ENCODE measurements around the gene BCL2L15. TPM values are rescaled to one million over a fixed set of nuclear protein-coding genes. Genes with fewer than 3 reads are reported as not detected.

BCL2L15 gene
- total and polyA plus RNA-seq, 2 donors (not counting 1 experiment from before 2014, with no cell fraction given) = under 0.01 to 0.19 TPM

DNA sequence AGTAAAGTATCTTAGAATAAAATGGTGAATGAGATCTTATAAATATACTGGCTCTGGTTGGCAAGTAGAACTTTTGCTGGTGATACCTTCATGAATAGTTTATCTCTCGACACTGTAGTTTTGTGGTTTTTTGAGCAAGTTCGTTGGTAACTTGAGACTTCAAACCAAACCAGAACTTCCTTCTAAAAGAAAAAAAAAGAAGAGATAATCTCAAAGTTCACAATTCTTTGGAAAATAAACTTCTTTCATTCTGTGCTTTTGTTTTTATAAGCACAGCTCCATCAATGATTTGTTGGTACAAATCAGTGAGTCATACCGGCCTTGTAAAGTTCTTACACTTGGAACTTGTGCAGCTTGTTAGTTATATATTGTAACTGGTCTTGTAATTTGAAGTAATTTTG is 44.1 kb upstream of the BCL2L15 start:
- TF ChIP-seq EZH2 (IDR thresholded peaks at IDR 0.05; ENCODE audit: low read length, missing control alignments) = no peak
- TF ChIP-seq, protein P1, sequence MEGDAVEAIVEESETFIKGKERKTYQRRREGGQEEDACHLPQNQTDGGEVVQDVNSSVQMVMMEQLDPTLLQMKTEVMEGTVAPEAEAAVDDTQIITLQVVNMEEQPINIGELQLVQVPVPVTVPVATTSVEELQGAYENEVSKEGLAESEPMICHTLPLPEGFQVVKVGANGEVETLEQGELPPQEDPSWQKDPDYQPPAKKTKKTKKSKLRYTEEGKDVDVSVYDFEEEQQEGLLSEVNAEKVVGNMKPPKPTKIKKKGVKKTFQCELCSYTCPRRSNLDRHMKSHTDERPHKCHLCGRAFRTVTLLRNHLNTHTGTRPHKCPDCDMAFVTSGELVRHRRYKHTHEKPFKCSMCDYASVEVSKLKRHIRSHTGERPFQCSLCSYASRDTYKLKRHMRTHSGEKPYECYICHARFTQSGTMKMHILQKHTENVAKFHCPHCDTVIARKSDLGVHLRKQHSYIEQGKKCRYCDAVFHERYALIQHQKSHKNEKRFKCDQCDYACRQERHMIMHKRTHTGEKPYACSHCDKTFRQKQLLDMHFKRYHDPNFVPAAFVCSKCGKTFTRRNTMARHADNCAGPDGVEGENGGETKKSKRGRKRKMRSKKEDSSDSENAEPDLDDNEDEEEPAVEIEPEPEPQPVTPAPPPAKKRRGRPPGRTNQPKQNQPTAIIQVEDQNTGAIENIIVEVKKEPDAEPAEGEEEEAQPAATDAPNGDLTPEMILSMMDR (conservative IDR thresholded peaks at IDR 0.05 in 1 of 2, IDR thresholded peaks at IDR 0.05 in 1 of 2; ENCODE audit: low read depth in 1 of 2, low read length in 2 of 2) = no peak
- Histone ChIP-seq H3K9me3 (ENCODE audit: control insufficient read depth, insufficient read depth, low read depth, low read length) (no peaks in the 10 kb centered on the region), H3K36me3 (ENCODE audit: control insufficient read depth, insufficient read depth, low read length) (no peaks in the 10 kb centered on the region), H2AFZ (ENCODE audit: low read length) (no peak overlapping the region), H3K4me2 (ENCODE audit: extremely low read depth, insufficient read depth, low read length) (peak overlapping the region; percentile 77), H3K4me1 (ENCODE audit: control insufficient read depth, extremely low read depth, insufficient read depth, low read length) (peaks cover 2% of the 10 kb centered on the region), H4K20me1 (ENCODE audit: control insufficient read depth, extremely low read depth, insufficient read depth, low read length) (no peaks in the 10 kb centered on the region), H3K27me3 (ENCODE audit: control insufficient read depth, insufficient read depth, low read length) (no peaks in the 10 kb centered on the region), H3K4me3 (replicated peaks in 1 of 4; ENCODE audit: control extremely low read depth in 1 of 4, insufficient read depth in 1 of 4, low read depth in 3 of 4, low read length in 4 of 4) (peak overlapping the region in 3 of 4 experiments; percentile 66 to 93 (median 80)), H3K27ac (ENCODE audit: insufficient read depth, low read length) (peak overlapping the region; percentile 98), H3K79me2 (ENCODE audit: control insufficient read depth, insufficient read depth, low read length) (peaks cover 65% of the 10 kb centered on the region), H3K9ac (ENCODE audit: insufficient read depth, low read length) (no peak overlapping the region)
- peak; percentile 78 to 88 for DNase-seq (ENCODE audit: low read depth in 2 of 2)

DNA sequence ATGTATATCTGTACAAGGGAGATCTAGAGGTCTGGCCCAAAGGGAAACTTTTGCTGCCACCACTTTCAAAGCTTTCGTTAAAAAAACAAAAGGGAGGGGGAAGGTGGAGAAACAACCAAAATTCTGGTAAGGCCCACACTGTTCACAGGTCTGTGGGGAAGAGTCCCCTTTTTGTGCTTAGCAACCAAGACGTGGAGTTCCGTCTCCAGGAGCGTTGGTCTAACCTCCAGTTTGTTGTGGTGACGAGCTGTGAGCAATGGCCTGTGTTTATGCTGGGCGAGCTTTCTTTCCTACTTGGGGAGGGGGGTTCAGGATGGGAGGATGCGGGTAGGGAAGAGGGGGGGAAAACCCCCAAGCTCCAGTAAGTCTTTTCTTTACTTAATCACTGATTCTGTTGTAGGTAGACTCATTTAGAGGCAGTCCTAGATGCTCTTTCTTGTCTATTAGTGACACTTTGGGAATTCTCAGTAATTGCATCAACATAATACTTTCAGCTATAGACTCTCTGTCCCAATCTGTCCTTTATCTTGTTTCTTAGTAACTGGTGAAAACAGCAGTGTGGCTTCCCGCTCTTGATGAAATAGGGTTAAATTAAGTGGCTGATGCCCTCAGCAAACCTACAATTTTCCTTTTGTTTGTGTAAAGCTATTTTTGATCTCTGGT is 43.2 kb upstream of the BCL2L15 start:
- Histone ChIP-seq H3K27me3 (ENCODE audit: control insufficient read depth, insufficient read depth, low read length) (no peaks in the 10 kb centered on the region), H4K20me1 (ENCODE audit: control insufficient read depth, extremely low read depth, insufficient read depth, low read length) (no peaks in the 10 kb centered on the region), H3K4me1 (ENCODE audit: control insufficient read depth, extremely low read depth, insufficient read depth, low read length) (peaks cover 2% of the 10 kb centered on the region), H3K27ac (ENCODE audit: insufficient read depth, low read length) (peak overlapping the region; percentile 98), H2AFZ (ENCODE audit: low read length) (no peak overlapping the region), H3K9ac (ENCODE audit: insufficient read depth, low read length) (peak overlapping the region; percentile 97), H3K79me2 (ENCODE audit: control insufficient read depth, insufficient read depth, low read length) (peaks cover 57% of the 10 kb centered on the region), H3K4me2 (ENCODE audit: extremely low read depth, insufficient read depth, low read length) (peak overlapping the region; percentile 77), H3K4me3 (replicated peaks in 1 of 4; ENCODE audit: control extremely low read depth in 1 of 4, insufficient read depth in 1 of 4, low read depth in 3 of 4, low read length in 4 of 4) (peak overlapping the region; percentile 66 to 99 (median 86)), H3K36me3 (ENCODE audit: control insufficient read depth, insufficient read depth, low read length) (no peaks in the 10 kb centered on the region), H3K9me3 (ENCODE audit: control insufficient read depth, insufficient read depth, low read depth, low read length) (no peaks in the 10 kb centered on the region)
- no peak for TF ChIP-seq EZH2 (IDR thresholded peaks at IDR 0.05; ENCODE audit: low read length, missing control alignments)
- TF ChIP-seq, protein P1 (conservative IDR thresholded peaks at IDR 0.05 in 1 of 2, IDR thresholded peaks at IDR 0.05 in 1 of 2; ENCODE audit: low read depth in 1 of 2, low read length in 2 of 2) = no peak
- DNase-seq (ENCODE audit: low read depth in 2 of 2) = peak; percentile 57 to 71

DNA sequence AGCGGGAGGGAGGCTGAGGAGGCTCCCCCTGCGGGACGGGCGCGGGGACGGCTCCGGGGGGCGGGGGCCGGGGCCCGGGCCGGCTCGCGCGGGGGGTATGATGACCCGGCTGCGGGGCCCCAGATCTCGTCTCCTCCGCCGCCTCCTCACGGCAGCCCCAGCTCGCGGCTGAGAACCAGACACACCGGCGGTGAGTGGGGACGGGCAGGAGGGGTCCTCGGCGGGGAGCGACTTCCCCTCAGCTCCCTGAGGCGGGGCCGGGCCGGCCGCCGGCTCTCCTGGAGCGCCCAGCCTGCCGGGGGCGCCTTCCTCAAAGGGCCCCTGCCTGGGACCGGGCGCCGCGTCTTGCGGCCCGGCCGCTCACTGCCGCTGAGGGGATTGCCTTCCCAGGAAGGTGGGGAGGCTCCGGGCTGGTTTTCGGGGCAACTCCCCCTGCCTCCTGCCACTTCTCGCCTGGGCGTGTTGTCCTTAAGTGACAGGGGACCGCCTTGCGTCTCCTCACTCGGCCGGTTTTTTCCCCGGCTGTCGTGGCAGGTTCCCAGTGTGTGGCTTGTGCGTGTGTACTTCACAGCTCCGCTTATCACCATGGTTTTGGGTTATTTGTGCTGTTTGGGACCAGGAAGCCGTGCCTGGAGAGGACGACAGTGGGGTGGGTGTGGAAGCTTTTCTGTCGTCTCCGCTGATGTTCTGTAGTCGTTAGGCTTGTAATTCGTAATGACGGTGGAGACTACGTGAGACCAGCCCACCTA is 42.5 kb upstream of the BCL2L15 start:
- Histone ChIP-seq H3K9me3 (ENCODE audit: control insufficient read depth, insufficient read depth, low read depth, low read length) (no peaks in the 10 kb centered on the region), H3K4me1 (ENCODE audit: control insufficient read depth, extremely low read depth, insufficient read depth, low read length) (peaks cover 2% of the 10 kb centered on the region), H3K36me3 (ENCODE audit: control insufficient read depth, insufficient read depth, low read length) (no peaks in the 10 kb centered on the region), H3K4me2 (ENCODE audit: extremely low read depth, insufficient read depth, low read length) (peak overlapping the region; percentile 77), H3K79me2 (ENCODE audit: control insufficient read depth, insufficient read depth, low read length) (peaks cover 50% of the 10 kb centered on the region), H3K9ac (ENCODE audit: insufficient read depth, low read length) (peak overlapping the region; percentile 97), H3K27ac (ENCODE audit: insufficient read depth, low read length) (peak overlapping the region; percentile 98), H4K20me1 (ENCODE audit: control insufficient read depth, extremely low read depth, insufficient read depth, low read length) (no peaks in the 10 kb centered on the region), H3K27me3 (ENCODE audit: control insufficient read depth, insufficient read depth, low read length) (no peaks in the 10 kb centered on the region), H2AFZ (ENCODE audit: low read length) (peak overlapping the region; percentile 1), H3K4me3 (replicated peaks in 1 of 4; ENCODE audit: control extremely low read depth in 1 of 4, insufficient read depth in 1 of 4, low read depth in 3 of 4, low read length in 4 of 4) (peak overlapping the region; percentile 66 to 99 (median 86))
- DNase-seq (ENCODE audit: low read depth in 2 of 2) = peak in 1 of 2 donors; percentile 12
- TF ChIP-seq, protein P1 (conservative IDR thresholded peaks at IDR 0.05 in 1 of 2, IDR thresholded peaks at IDR 0.05 in 1 of 2; ENCODE audit: low read depth in 1 of 2, low read length in 2 of 2) = peak; percentile 6 to 20
- TF ChIP-seq EZH2 (IDR thresholded peaks at IDR 0.05; ENCODE audit: low read length, missing control alignments) = no peak
